Measurements from ENCODE around the gene ITGA2B. TPM values are rescaled to one million over a fixed set of nuclear protein-coding genes. Genes with fewer than 3 reads are reported as not detected.
A peak's percentile ranks its signal among the peaks of the same experiment; 100 is the strongest.

ITGA2B gene
- total and polyA plus RNA-seq, 5 experiments from 2014 or later: 0.86 to 1.6 TPM; not detected in 3

GRCh38 chr17:44361292-44362260 lies 27.9 kb downstream of the ITGA2B start:
- POLR2A ChIA-PET: interaction anchor here (2.0 kb wide), 1 partner anchor 8 kb away, joined by 10 read pairs; no protein-coding TSS in a partner anchor
- ATAC-seq (no peak), DNase-seq (peak in 1 of 10 donors; percentile 54)
- Mint-ChIP-seq H3K27me3 (peaks cover 0 to 18% (median 7%) of the 10 kb centered on the region in 5 donors), H3K9me3 (no peaks in the 10 kb centered on the region), H3K27ac (peak overlapping the region in 2 of 10 donors; percentile 10 to 56), H3K4me3 (peak overlapping the region in 3 of 10 donors; percentile 1 to 75 (median 5)), H3K36me3 (no peaks in the 10 kb centered on the region), H3K4me1 (peaks cover 8 to 13% (median 9%) of the 10 kb centered on the region in 4 donors)

- Mint-ChIP-seq H3K27ac (no peak overlapping the region), H3K4me1 (peaks cover 8 to 13% (median 9%) of the 10 kb centered on the region in 4 donors), H3K27me3 (peaks cover 0 to 12% (median 5%) of the 10 kb centered on the region in 5 donors), H3K9me3 (no peaks in the 10 kb centered on the region), H3K36me3 (no peaks in the 10 kb centered on the region), H3K4me3 (no peak overlapping the region)
- DNase-seq: peak in 1 of 10 donors; percentile 28
- POLR2A ChIA-PET: no interaction called here
- ATAC-seq: no peak
These were observed 28.6 kb downstream of the ITGA2B start for GRCh38 chr17:44360826-44361225.

GRCh38 chr17:44360144-44360533 lies 29.3 kb downstream of the ITGA2B start:
- H3K4me1 Mint-ChIP-seq: peaks cover 8 to 15% (median 9%) of the 10 kb centered on the region in 4 donors
- no peaks in the 10 kb centered on the region for H3K9me3 Mint-ChIP-seq
- no peak overlapping the region for H3K4me3 Mint-ChIP-seq
- peaks cover 0 to 7% (median 5%) of the 10 kb centered on the region in 5 donors for H3K27me3 Mint-ChIP-seq
- H3K36me3 Mint-ChIP-seq: no peaks in the 10 kb centered on the region
- no peak overlapping the region for H3K27ac Mint-ChIP-seq
- DNase-seq (no peak), ATAC-seq (no peak)
- POLR2A ChIA-PET: no interaction called here

GRCh38 chr17:44359458-44360143 lies 29.8 kb downstream of the ITGA2B start:
- peaks cover 0 to 5% (median 0%) of the 10 kb centered on the region in 5 donors for H3K27me3 Mint-ChIP-seq
- ATAC-seq (no peak), DNase-seq (no peak)
- H3K9me3 Mint-ChIP-seq: no peaks in the 10 kb centered on the region
- peaks cover 8 to 17% (median 9%) of the 10 kb centered on the region in 4 donors for H3K4me1 Mint-ChIP-seq
- POLR2A ChIA-PET: interaction anchor here (0.5 to 0.8 kb wide), 2 partner anchors 33 to 303 kb away, joined by 3 read pairs; no protein-coding TSS in a partner anchor
- no peaks in the 10 kb centered on the region for H3K36me3 Mint-ChIP-seq
- no peak overlapping the region for H3K4me3 Mint-ChIP-seq
- H3K27ac Mint-ChIP-seq: no peak overlapping the region

GRCh38 chr17:44359006-44359405 lies 30.4 kb downstream of the ITGA2B start:
- Mint-ChIP-seq H3K4me1 (peaks cover 8 to 17% (median 9%) of the 10 kb centered on the region in 4 donors), H3K27me3 (peaks cover 0 to 5% (median 0%) of the 10 kb centered on the region in 5 donors), H3K27ac (peak overlapping the region in 4 of 10 donors; percentile 24 to 61 (median 42)), H3K36me3 (no peaks in the 10 kb centered on the region), H3K9me3 (no peaks in the 10 kb centered on the region), H3K4me3 (peak overlapping the region in 1 of 10 donors; percentile 54)
- no peak for ATAC-seq
- DNase-seq: no peak
- POLR2A ChIA-PET: interaction anchor here (0.8 kb wide), 1 partner anchor 32 kb away, joined by 3 read pairs; no protein-coding TSS in a partner anchor

- no peak for DNase-seq
- Mint-ChIP-seq H3K9me3 (no peaks in the 10 kb centered on the region), H3K27ac (peak overlapping the region in 1 of 10 donors; percentile 47), H3K4me1 (peaks cover 8 to 20% (median 10%) of the 10 kb centered on the region in 4 donors), H3K27me3 (peaks cover 0 to 5% (median 0%) of the 10 kb centered on the region in 5 donors), H3K36me3 (no peaks in the 10 kb centered on the region), H3K4me3 (no peak overlapping the region)
- no peak for ATAC-seq
- POLR2A ChIA-PET: no interaction called here
These were observed 31.4 kb downstream of the ITGA2B start for GRCh38 chr17:44358066-44358465.

- peaks cover 0 to 3% (median 0%) of the 10 kb centered on the region in 3 donors for H3K36me3 Mint-ChIP-seq
- peaks cover 8 to 22% (median 12%) of the 10 kb centered on the region in 4 donors for H3K4me1 Mint-ChIP-seq
- ATAC-seq: no peak
- no peaks in the 10 kb centered on the region for H3K9me3 Mint-ChIP-seq
- no peak overlapping the region for H3K27ac Mint-ChIP-seq
- POLR2A ChIA-PET: no interaction called here
- no peaks in the 10 kb centered on the region for H3K27me3 Mint-ChIP-seq
- H3K4me3 Mint-ChIP-seq: peak overlapping the region in 3 of 10 donors; percentile 5 to 56 (median 33)
- DNase-seq: no peak
These were observed 33.2 kb downstream of the ITGA2B start for GRCh38 chr17:44356241-44356640.

GRCh38 chr17:44355642-44356099 lies 33.8 kb downstream of the ITGA2B start:
- peaks cover 9 to 24% (median 13%) of the 10 kb centered on the region in 4 donors for H3K4me1 Mint-ChIP-seq
- POLR2A ChIA-PET: interaction anchor here (0.9 to 2.8 kb wide), 3 partner anchors 25 to 158 kb away, joined by 3 to 10 read pairs (median 4); no protein-coding TSS in a partner anchor
- no peaks in the 10 kb centered on the region for H3K9me3 Mint-ChIP-seq
- DNase-seq (no peak), ATAC-seq (no peak)
- H3K27ac Mint-ChIP-seq: peak overlapping the region in 2 of 10 donors; percentile 31 to 45
- H3K36me3 Mint-ChIP-seq: peaks cover 0 to 3% (median 0%) of the 10 kb centered on the region in 3 donors
- no peaks in the 10 kb centered on the region for H3K27me3 Mint-ChIP-seq
- H3K4me3 Mint-ChIP-seq: peak overlapping the region in 4 of 10 donors; percentile 18 to 76 (median 42)

- Mint-ChIP-seq H3K4me1 (peaks cover 9 to 26% (median 14%) of the 10 kb centered on the region in 4 donors), H3K36me3 (peaks cover 0 to 3% (median 0%) of the 10 kb centered on the region in 3 donors), H3K4me3 (peak overlapping the region; percentile 45 to 87 (median 66)), H3K9me3 (no peaks in the 10 kb centered on the region), H3K27ac (peak overlapping the region in 3 of 10 donors; percentile 31 to 73 (median 59)), H3K27me3 (no peaks in the 10 kb centered on the region)
- DNase-seq (peak; percentile 36 to 83 (median 64)), ATAC-seq (peak; percentile 59 to 71)
- POLR2A ChIA-PET: interaction anchor here (0.6 to 5.5 kb wide), 10 partner anchors 8 to 168 kb away, joined by 3 to 35 read pairs (median 6); partner anchors contain the start of genes FAM171A2, GPATCH8, GRN and TMUB2
These were observed 34.6 kb downstream of the ITGA2B start for GRCh38 chr17:44354582-44355561.

GRCh38 chr17:44353672-44354331 lies 35.6 kb downstream of the ITGA2B start:
- H3K27ac Mint-ChIP-seq: peak overlapping the region in 1 of 10 donors; percentile 81
- H3K4me3 Mint-ChIP-seq: peak overlapping the region in 9 of 10 donors; percentile 11 to 79 (median 61)
- peaks cover 0 to 3% (median 0%) of the 10 kb centered on the region in 3 donors for H3K36me3 Mint-ChIP-seq
- H3K27me3 Mint-ChIP-seq: no peaks in the 10 kb centered on the region
- H3K4me1 Mint-ChIP-seq: peaks cover 4 to 20% (median 8%) of the 10 kb centered on the region in 4 donors
- POLR2A ChIA-PET: interaction anchor here (0.8 to 5.5 kb wide), 9 partner anchors 9 to 167 kb away, joined by 3 to 35 read pairs (median 7); partner anchors contain the start of genes FAM171A2, GPATCH8, GRN and TMUB2
- DNase-seq: peak in 3 of 10 donors; percentile 21 to 36 (median 29)
- H3K9me3 Mint-ChIP-seq: no peaks in the 10 kb centered on the region
- ATAC-seq: peak; percentile 43 to 44

All from naive thymus-derived CD8-positive, alpha-beta T cell (primary cell).